Limb (tissue), 2 donors: Measurements from ENCODE around the gene CD63.
A peak's percentile ranks its signal among the peaks of the same experiment; 100 is the strongest.

ENCODE experiments used
- DNase-seq, 2 donors: peaks; one replicate each; pipeline ENCODE4 v3.0.0-alpha.2; 2016; ENCODE audit errors: extremely low spot score in 2 of 2

CD63 gene

DNA sequence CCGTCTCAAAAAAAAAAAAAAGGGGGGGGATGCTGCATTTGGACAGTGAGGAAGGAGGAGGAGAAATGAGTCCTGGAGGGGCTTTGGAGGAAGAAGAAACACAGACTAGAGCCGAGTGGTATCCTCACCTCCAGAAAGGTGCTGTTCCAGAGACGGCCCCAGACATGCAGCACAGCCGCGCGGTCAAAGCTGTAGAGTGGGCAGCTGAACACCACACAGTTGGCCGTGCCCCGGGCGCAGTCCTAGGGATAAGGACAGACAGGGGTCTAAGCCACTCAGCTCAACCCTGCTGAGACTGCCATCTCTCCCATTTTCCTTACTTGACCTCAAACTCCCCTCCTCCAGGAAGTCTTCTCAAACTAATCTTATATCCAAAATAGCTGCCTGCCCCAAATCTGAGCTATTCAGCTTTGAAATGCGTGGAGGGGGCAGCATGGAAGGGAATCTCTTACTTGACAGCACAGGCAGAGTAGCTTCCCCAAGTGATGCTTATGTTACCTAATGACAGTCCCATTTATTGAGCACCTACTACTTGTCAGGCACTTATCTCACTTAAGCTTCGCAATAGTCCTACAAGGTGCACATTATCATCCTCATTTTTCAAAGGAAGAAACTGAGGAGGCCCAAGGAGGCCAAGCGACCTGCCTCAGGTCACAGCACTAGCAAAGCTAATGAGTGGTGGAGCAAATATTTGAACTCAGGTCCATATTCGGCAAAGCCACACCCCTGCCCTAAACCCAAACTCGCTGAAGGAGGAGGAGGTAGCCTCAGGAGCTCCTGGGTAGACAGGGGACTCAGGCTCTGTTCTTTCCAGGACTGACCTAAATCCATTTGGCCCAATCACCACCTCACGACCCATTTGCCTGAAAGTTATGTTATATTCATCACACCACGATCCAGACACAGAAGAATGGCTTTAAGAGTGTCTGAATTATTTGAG lies 39.8 kb downstream of the CD63 start:
- no peak for DNase-seq

- DNase-seq = no peak
These were observed 41.1 kb downstream of the CD63 start for GRCh38 chr12:55687746-55688145.

GRCh38 chr12:55686366-55687010 lies 42.3 kb downstream of the CD63 start:
- DNase-seq = no peak

- no peak for DNase-seq
These were observed 43.1 kb downstream of the CD63 start for GRCh38 chr12:55685671-55686070.

DNA sequence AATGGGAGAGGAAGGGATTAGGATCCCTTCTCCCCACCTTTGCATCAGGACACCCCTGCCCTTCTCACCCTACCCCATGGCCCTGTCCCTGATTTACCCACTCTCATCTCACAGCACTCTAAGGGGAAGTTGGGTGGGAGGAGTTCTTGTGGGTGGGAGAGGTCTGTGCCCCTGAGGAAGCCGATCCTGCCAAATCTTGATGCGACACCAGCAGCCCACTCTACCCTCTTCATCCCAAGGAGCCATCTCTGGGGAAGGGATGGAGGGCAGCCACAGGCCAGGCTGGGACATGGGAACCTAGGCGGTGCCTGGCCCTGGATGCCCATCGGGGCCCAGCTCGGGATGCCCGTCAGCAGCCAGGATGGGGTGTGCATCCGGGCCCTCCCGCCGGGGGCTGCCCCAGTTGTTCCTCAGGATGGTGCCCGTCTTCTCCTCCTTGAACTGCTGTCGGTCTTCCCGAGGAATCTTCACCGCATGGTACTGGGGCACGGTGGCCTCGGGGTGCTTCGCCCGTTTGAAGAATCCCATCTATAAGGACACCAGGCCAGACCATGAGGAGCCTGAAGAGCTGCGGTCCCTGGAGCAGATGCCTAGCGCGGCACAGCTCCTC lies 43.9 kb downstream of the CD63 start:
- DNase-seq = no peak

- no peak for DNase-seq
These were observed 45.1 kb downstream of the CD63 start for GRCh38 chr12:55683676-55684075.

DNA sequence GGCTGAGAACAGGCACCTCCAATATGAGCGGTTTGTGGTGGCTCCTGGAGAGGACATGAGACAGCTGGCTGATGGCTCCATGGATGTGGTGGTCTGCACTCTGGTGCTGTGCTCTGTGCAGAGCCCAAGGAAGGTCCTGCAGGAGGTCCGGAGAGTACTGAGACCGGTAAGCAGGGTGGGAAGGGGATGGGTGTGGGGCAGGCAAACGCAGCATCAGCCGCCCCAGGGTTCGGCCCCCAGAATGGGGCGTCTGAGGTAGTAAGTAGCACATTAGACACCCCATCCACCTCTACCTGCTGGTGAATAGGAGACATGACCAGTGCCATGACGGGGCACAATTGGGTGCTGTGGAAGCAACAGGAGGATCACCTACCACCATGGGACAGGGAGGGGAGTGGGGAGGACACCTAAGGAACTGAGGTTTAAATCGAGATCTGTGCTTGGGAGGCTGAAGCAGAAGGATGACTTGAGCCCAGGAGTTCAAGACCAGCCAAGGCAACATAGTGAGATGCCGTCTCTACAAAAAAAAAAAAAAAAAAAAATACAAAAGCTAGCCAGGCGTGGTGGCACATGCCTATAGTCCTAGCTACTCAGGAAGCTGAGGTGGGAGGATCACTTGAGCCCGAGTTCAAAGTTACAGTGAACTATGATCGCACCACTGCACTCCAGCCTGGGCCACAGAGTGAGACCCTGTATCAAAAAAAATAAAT lies 46.6 kb downstream of the CD63 start:
- DNase-seq = no peak

DNA sequence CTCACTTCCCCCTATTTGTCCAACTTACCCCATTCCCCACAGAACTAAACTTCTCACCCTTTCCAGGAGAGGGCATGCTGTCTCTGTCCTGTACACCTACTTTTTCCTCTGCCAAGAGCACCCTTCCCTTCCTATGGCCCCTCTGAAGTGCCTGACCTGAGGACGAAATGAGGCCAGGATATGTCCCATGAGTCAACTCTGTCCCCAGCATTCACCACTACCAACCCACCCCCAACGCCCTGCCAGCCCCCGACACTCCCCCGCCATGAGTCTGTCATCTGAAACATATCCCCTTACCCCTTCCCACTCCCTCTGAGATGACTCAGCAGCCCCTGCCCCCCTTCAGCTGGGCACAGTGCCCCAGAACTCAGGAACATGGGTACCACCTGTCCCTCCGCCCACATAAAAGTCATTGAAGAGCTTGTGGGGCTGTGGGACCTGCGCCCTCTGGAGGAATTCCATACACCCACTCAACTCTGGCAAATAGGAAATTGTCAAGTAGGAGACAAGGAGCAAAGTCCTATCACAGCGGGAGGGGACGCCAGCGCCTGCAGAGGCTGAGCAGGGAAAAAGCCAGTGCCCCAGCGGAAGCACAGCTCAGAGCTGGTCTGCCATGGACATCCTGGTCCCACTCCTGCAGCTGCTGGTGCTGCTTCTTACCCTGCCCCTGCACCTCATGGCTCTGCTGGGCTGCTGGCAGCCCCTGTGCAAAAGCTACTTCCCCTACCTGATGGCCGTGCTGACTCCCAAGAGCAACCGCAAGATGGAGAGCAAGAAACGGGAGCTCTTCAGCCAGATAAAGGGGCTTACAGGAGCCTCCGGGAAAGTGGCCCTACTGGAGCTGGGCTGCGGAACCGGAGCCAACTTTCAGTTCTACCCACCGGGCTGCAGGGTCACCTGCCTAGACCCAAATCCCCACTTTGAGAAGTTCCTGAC lies 47.4 kb downstream of the CD63 start:
- DNase-seq = peak in 1 of 2 donors; percentile 28

- DNase-seq = no peak
These were observed 49.1 kb downstream of the CD63 start for GRCh38 chr12:55679691-55680090.

DNA sequence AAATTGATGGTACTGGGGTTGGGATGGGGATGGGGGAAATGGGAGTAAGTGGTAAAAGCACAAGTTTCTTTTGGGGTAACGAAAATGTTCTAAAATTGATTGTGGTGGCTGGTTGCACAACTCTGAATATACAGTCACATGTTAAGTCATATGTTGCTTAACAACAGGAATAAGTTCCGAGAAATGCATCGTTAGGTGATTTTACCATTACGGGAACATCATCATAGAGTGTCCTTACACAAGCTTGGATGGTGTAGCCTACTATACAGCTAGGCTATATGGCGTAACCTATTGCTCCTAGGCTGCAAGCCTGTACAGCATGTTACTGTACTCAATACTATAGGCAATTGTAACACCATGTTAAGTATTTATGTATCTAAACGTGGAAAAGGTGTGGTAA lies 52.1 kb downstream of the CD63 start:
- DNase-seq = no peak

DNA sequence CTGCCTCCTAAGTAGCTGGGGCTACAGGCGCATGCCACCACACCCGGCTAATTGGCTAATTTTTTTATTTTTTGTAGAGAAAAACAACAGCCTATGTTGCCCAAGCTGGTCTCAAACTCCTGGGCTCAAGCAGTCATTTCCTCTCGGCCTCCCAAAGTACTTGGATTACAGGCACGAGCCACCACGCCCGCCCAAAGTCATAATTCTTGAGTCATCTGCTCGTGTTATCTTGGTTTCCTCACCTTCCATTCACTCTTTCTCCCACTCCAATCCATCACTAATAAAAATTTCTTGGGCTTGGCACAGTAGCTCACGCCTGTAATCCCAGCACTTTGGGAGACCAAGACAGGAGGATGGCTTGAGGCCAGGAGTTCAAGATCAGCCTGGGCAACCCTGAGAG lies 53.1 kb downstream of the CD63 start:
- DNase-seq = no peak
